Prostate gland (tissue), 2 donors: Measurements from ENCODE around the gene PRR5L.

Experiments
- POLR2A ChIP-seq: fragments of 450-650 bp; IDR thresholded peaks from one replicate; pipeline ENCODE4 v1.6.1; 2016; ENCODE audit warnings: antibody characterized with exemption, mild to moderate bottlenecking
- POLR2AphosphoS5 ChIP-seq: sonication (generic); formaldehyde crosslinking; IDR thresholded peaks from one replicate; pipeline ENCODE4 v1.6.1; 2017; ENCODE audit warnings: antibody characterized with exemption
- TF ChIP-seq, protein P1 (sequence below), 4 experiments: fragments of 200-600 bp in 2 of 4; fragments of 450-650 bp in 2 of 4; sonication (generic) in 2 of 4; IDR thresholded peaks; 1 replicate in 3 of 4; 2 replicates in 1 of 4; pipeline ENCODE4 v1.5.1; 2016 to 2019; ENCODE audit warnings: antibody characterized with exemption in 4 of 4, mild to moderate bottlenecking in 2 of 4, moderate library complexity in 2 of 4

DNA sequence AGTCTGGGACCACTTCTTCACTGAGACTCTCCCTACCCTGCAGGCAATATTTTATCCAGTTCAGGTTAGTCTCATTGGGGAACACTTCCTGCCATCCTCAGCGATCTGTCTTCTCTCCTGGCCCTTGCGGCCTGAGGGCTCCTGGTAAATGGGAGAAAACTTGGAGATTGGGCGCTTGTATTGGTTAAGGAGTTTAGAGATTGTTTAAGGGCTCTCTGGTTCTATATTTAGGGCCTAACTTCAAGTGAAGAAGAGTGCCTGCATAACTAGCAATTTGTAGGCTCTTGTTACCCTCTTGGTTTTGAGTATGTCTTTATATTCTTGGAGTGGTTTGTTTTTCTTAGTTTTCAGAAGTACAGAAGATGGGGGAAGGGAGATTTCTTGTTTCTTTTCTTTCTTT, 141.3 kb downstream of the PRR5L start:
- TF ChIP-seq, protein P1, sequence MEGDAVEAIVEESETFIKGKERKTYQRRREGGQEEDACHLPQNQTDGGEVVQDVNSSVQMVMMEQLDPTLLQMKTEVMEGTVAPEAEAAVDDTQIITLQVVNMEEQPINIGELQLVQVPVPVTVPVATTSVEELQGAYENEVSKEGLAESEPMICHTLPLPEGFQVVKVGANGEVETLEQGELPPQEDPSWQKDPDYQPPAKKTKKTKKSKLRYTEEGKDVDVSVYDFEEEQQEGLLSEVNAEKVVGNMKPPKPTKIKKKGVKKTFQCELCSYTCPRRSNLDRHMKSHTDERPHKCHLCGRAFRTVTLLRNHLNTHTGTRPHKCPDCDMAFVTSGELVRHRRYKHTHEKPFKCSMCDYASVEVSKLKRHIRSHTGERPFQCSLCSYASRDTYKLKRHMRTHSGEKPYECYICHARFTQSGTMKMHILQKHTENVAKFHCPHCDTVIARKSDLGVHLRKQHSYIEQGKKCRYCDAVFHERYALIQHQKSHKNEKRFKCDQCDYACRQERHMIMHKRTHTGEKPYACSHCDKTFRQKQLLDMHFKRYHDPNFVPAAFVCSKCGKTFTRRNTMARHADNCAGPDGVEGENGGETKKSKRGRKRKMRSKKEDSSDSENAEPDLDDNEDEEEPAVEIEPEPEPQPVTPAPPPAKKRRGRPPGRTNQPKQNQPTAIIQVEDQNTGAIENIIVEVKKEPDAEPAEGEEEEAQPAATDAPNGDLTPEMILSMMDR (IDR thresholded peaks at IDR 0.05), result no peak
- TF ChIP-seq POLR2A (no peak), POLR2AphosphoS5 (no peak)
